ENCODE data around the gene SERP1. TPM values are rescaled to one million over a fixed set of nuclear protein-coding genes. Genes with fewer than 3 reads are reported as not detected.

The SERP1 gene
- total and polyA plus RNA-seq, 3 experiments from 2014 or later = 127 to 156 (median 135) TPM

DNA sequence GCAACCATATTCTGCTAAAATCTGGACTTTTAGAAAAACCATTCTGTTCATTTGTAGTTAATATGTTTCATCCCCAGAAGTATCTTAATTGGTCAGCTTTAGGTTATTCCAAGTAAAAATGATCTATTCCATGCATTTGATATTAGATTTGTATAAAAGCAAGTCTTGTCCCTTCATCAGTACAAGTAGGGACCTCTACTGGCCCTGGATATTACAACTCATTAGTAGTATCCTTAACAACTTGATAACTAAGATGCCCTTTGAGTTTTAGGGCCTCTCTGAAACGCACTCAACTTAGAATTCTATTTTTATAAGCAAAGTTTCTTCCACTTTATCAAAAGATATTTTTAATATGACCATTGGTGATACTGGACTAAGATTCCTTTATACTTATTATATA lies 31.6 kb upstream of the SERP1 start:
- CTCF ChIA-PET = interaction anchor here (1.8 kb wide), 1 partner anchor 25 kb away, joined by 5 read pairs; the partner anchor contains the start of gene SELENOT
- no peaks in the 10 kb centered on the region for H3K36me3 ChIP-seq (ENCODE audit: insufficient read depth, low read length)

GRCh38 chr3:150567328-150567727 lies 21.0 kb upstream of the SERP1 start:
- Mint-ChIP-seq H3K36me3 (peaks cover 5 to 69% (median 17%) of the 10 kb centered on the region in 3 donors), H3K9me3 (no peaks in the 10 kb centered on the region), H3K4me3 (no peak overlapping the region), H3K27ac (peak overlapping the region in 2 of 8 donors; percentile 10 to 17), H3K27me3 (no peaks in the 10 kb centered on the region), H3K4me1 (peaks cover 0 to 5% (median 2%) of the 10 kb centered on the region in 3 donors)
- POLR2A ChIA-PET = no interaction called here
- no peak for DNase-seq
- no peak overlapping the region for H3K4me3 ChIP-seq (ENCODE audit: low read length)
- no peak overlapping the region for H3K27ac ChIP-seq (ENCODE audit: low read depth, low read length)
- H3K4me1 ChIP-seq (ENCODE audit: insufficient read depth, low read length) = no peaks in the 10 kb centered on the region
- H3K9me3 ChIP-seq (ENCODE audit: low read length) = no peaks in the 10 kb centered on the region
- H3K27me3 ChIP-seq (ENCODE audit: insufficient read depth, low read length, poor library complexity, severe bottlenecking) = no peaks in the 10 kb centered on the region
- CTCF ChIA-PET = no interaction called here
- peaks cover 34% of the 10 kb centered on the region for H3K36me3 ChIP-seq (ENCODE audit: insufficient read depth, low read length)

More for the DNA sequence above, 31.6 kb upstream of the SERP1 start:
- Histone ChIP-seq H3K4me1 (ENCODE audit: insufficient read depth, low read length) (no peaks in the 10 kb centered on the region), H3K9me3 (ENCODE audit: low read length) (no peaks in the 10 kb centered on the region), H3K4me3 (ENCODE audit: low read length) (no peak overlapping the region), H3K27me3 (ENCODE audit: insufficient read depth, low read length, poor library complexity, severe bottlenecking) (no peaks in the 10 kb centered on the region), H3K27ac (ENCODE audit: low read depth, low read length) (no peak overlapping the region)
- Mint-ChIP-seq H3K36me3 (peaks cover 4 to 75% (median 10%) of the 10 kb centered on the region in 3 donors), H3K27ac (peak overlapping the region in 2 of 8 donors; percentile 47 to 57), H3K4me3 (no peak overlapping the region), H3K27me3 (peaks cover 0 to 2% of the 10 kb centered on the region in 2 donors), H3K9me3 (no peaks in the 10 kb centered on the region), H3K4me1 (peaks cover 11 to 49% (median 32%) of the 10 kb centered on the region in 3 donors)
- POLR2A ChIA-PET = no interaction called here
- DNase-seq = no peak

GRCh38 chr3:150564243-150564642 lies 17.9 kb upstream of the SERP1 start:
- no peak overlapping the region for H3K4me3 Mint-ChIP-seq
- no peak overlapping the region for H3K27ac Mint-ChIP-seq
- H3K27me3 ChIP-seq (ENCODE audit: insufficient read depth, low read length, poor library complexity, severe bottlenecking) = no peaks in the 10 kb centered on the region
- H3K36me3 ChIP-seq (ENCODE audit: insufficient read depth, low read length) = peaks cover 27% of the 10 kb centered on the region
- H3K36me3 Mint-ChIP-seq = peaks cover 4 to 61% (median 7%) of the 10 kb centered on the region in 3 donors
- H3K27ac ChIP-seq (ENCODE audit: low read depth, low read length) = no peak overlapping the region
- ChIA-PET POLR2A (no interaction called here), CTCF (no interaction called here)
- no peaks in the 10 kb centered on the region for H3K9me3 Mint-ChIP-seq
- H3K4me1 Mint-ChIP-seq = peaks cover 5 to 10% (median 7%) of the 10 kb centered on the region in 3 donors
- H3K27me3 Mint-ChIP-seq = no peaks in the 10 kb centered on the region
- H3K4me1 ChIP-seq (ENCODE audit: insufficient read depth, low read length) = no peaks in the 10 kb centered on the region
- no peak overlapping the region for H3K4me3 ChIP-seq (ENCODE audit: low read length)
- no peak for DNase-seq
- H3K9me3 ChIP-seq (ENCODE audit: low read length) = no peaks in the 10 kb centered on the region

- Mint-ChIP-seq H3K36me3 (peaks cover 6 to 62% (median 11%) of the 10 kb centered on the region in 3 donors), H3K9me3 (no peaks in the 10 kb centered on the region), H3K4me3 (no peak overlapping the region), H3K4me1 (peaks cover 38 to 54% (median 52%) of the 10 kb centered on the region in 3 donors), H3K27me3 (no peaks in the 10 kb centered on the region), H3K27ac (peak overlapping the region in 1 of 8 donors; percentile 15)
- no peak overlapping the region for H3K4me3 ChIP-seq (ENCODE audit: low read length)
- DNase-seq = no peak
- CTCF ChIA-PET = no interaction called here
- H3K27ac ChIP-seq (ENCODE audit: low read depth, low read length) = no peak overlapping the region
- H3K4me1 ChIP-seq (ENCODE audit: insufficient read depth, low read length) = peaks cover 6% of the 10 kb centered on the region
- peaks cover 14% of the 10 kb centered on the region for H3K36me3 ChIP-seq (ENCODE audit: insufficient read depth, low read length)
- POLR2A ChIA-PET = no interaction called here
- no peaks in the 10 kb centered on the region for H3K9me3 ChIP-seq (ENCODE audit: low read length)
- H3K27me3 ChIP-seq (ENCODE audit: insufficient read depth, low read length, poor library complexity, severe bottlenecking) = no peaks in the 10 kb centered on the region
These were observed 11.4 kb upstream of the SERP1 start for GRCh38 chr3:150557725-150558124.

GRCh38 chr3:150556792-150557191 lies 10.5 kb upstream of the SERP1 start:
- CTCF ChIA-PET = no interaction called here
- peaks cover 6 to 63% (median 13%) of the 10 kb centered on the region in 3 donors for H3K36me3 Mint-ChIP-seq
- no peak overlapping the region for H3K4me3 Mint-ChIP-seq
- Histone ChIP-seq H3K4me3 (ENCODE audit: low read length) (no peak overlapping the region), H3K36me3 (ENCODE audit: insufficient read depth, low read length) (peaks cover 20% of the 10 kb centered on the region), H3K27me3 (ENCODE audit: insufficient read depth, low read length, poor library complexity, severe bottlenecking) (no peaks in the 10 kb centered on the region), H3K27ac (ENCODE audit: low read depth, low read length) (no peak overlapping the region), H3K4me1 (ENCODE audit: insufficient read depth, low read length) (peaks cover 6% of the 10 kb centered on the region), H3K9me3 (ENCODE audit: low read length) (no peaks in the 10 kb centered on the region)
- H3K9me3 Mint-ChIP-seq = no peaks in the 10 kb centered on the region
- POLR2A ChIA-PET = no interaction called here
- no peak for DNase-seq
- no peaks in the 10 kb centered on the region for H3K27me3 Mint-ChIP-seq
- H3K27ac Mint-ChIP-seq = peak overlapping the region in 1 of 8 donors; percentile 58
- H3K4me1 Mint-ChIP-seq = peaks cover 40 to 57% (median 52%) of the 10 kb centered on the region in 3 donors

DNA sequence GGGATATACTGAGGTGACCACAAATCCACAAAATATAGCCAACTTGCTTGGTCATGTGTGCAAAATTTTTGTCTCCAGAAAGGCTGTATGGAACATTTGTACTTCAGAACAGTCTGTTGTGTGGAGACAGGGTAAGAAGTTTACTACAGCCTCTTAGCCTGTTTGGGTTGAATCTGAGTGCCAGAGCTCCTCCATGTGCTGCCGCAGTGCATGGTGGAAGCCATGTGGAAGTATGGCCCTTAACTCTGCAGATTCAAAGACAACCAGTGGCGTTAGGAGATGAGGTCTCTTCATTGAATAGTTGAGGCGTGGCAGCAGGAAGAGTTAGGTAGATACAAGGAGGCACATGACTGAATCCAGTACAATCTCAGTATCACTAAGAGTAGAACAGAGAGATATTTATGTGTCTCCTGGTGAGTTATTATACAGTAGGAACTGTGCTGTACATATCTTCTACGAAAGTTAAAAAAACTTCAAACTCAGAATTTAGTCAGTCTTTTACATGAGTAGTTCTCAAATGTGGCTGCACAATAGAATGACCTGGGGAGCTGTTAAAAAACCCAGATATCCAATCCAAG lies 9.7 kb upstream of the SERP1 start:
- H3K27me3 Mint-ChIP-seq = no peaks in the 10 kb centered on the region
- peaks cover 20% of the 10 kb centered on the region for H3K36me3 ChIP-seq (ENCODE audit: insufficient read depth, low read length)
- no peaks in the 10 kb centered on the region for H3K9me3 ChIP-seq (ENCODE audit: low read length)
- no peak for DNase-seq
- POLR2A ChIA-PET = no interaction called here
- CTCF ChIA-PET = no interaction called here
- no peak overlapping the region for H3K4me3 ChIP-seq (ENCODE audit: low read length)
- H3K27ac Mint-ChIP-seq = peak overlapping the region in 4 of 8 donors; percentile 46 to 85 (median 62)
- H3K36me3 Mint-ChIP-seq = peaks cover 6 to 64% (median 15%) of the 10 kb centered on the region in 3 donors
- peaks cover 43 to 62% (median 55%) of the 10 kb centered on the region in 3 donors for H3K4me1 Mint-ChIP-seq
- H3K27me3 ChIP-seq (ENCODE audit: insufficient read depth, low read length, poor library complexity, severe bottlenecking) = no peaks in the 10 kb centered on the region
- H3K9me3 Mint-ChIP-seq = no peaks in the 10 kb centered on the region
- peaks cover 6% of the 10 kb centered on the region for H3K4me1 ChIP-seq (ENCODE audit: insufficient read depth, low read length)
- no peak overlapping the region for H3K4me3 Mint-ChIP-seq
- no peak overlapping the region for H3K27ac ChIP-seq (ENCODE audit: low read depth, low read length)

GRCh38 chr3:150547045-150547741 lies 897 bp upstream of the SERP1 start:
- no peaks in the 10 kb centered on the region for H3K27me3 Mint-ChIP-seq
- peak overlapping the region; percentile 92 to 100 (median 97) for H3K4me3 Mint-ChIP-seq
- H3K4me3 ChIP-seq (ENCODE audit: low read length) = peak overlapping the region; percentile 89
- DNase-seq = no peak
- peak overlapping the region; percentile 98 to 100 (median 99) for H3K27ac Mint-ChIP-seq
- H3K9me3 ChIP-seq (ENCODE audit: low read length) = no peaks in the 10 kb centered on the region
- no peaks in the 10 kb centered on the region for H3K27me3 ChIP-seq (ENCODE audit: insufficient read depth, low read length, poor library complexity, severe bottlenecking)
- CTCF ChIA-PET = interaction anchor here (0.8 to 1.0 kb wide), 2 partner anchors 55 to 215 kb away, joined by 3 to 8 read pairs; partner anchors contain the start of gene SIAH2
- H3K36me3 Mint-ChIP-seq = peaks cover 0 to 50% (median 11%) of the 10 kb centered on the region in 3 donors
- peaks cover 56 to 75% (median 73%) of the 10 kb centered on the region in 3 donors for H3K4me1 Mint-ChIP-seq
- POLR2A ChIA-PET = interaction anchor here (1.0 to 3.8 kb wide), 8 partner anchors 27 to 216 kb away, joined by 3 to 65 read pairs (median 10); partner anchors contain the start of genes ERICH6, SELENOT, SIAH2 and TSC22D2
- peak overlapping the region; percentile 88 for H3K27ac ChIP-seq (ENCODE audit: low read depth, low read length)
- peaks cover 35% of the 10 kb centered on the region for H3K4me1 ChIP-seq (ENCODE audit: insufficient read depth, low read length)
- peaks cover 10% of the 10 kb centered on the region for H3K36me3 ChIP-seq (ENCODE audit: insufficient read depth, low read length)
- no peaks in the 10 kb centered on the region for H3K9me3 Mint-ChIP-seq
